ENCODE measurements around the gene ACTL7B.

- no peak for TF ChIP-seq EZH2 (IDR thresholded peaks at IDR 0.05; ENCODE audit: low read depth, unreplicated experiment)
- no peak for TF ChIP-seq CREB1 (CRISPR knock-in tag; IDR thresholded peaks at IDR 0.05; ENCODE audit: low read depth)
Observed at GRCh38 chr9:108889649-108890067, 33.9 kb upstream of the ACTL7B start.

Data from GM23338 (cell line).